OCI-LY7 (cell line): ENCODE data around the gene GID4.

ENCODE experiments used
- EZH2phosphoT487 ChIP-seq: fragments of 200-600 bp; sonication (generic); IDR thresholded peaks from 2 replicates; pipeline ENCODE4 v1.6.1; 2018; ENCODE audit warnings: low read depth, borderline replicate concordance, mild to moderate bottlenecking, mixed run types, antibody characterized with exemption, low read length, moderate library complexity, mixed read lengths
- TF ChIP-seq, protein P1 (sequence below): fragments of 200-600 bp; sonication (generic); conservative IDR thresholded peaks from 2 replicates; pipeline ENCODE4 v1.5.1; 2014; ENCODE audit warnings: mild to moderate bottlenecking, antibody characterized with exemption, low read length, moderate library complexity, mixed read lengths

DNA sequence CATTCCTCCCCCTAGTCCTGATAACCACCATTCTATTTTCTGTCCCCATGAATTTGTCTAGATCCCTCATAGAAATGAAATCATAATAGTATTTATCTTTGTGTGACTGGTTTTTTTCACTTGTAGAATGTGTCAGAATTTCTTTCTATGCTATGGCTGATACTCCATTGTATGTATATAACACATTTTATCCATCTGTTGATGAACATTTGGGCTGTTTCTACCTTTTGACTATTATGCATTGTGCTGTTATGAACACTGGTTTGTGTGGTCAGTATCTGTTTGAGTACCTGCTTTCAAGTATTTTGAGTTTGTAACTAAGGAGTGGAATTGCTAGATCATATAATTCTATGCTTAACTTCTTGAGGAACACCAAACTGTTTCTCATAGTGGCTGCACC is 32.5 kb downstream of the GID4 start:
- TF ChIP-seq, protein P1, sequence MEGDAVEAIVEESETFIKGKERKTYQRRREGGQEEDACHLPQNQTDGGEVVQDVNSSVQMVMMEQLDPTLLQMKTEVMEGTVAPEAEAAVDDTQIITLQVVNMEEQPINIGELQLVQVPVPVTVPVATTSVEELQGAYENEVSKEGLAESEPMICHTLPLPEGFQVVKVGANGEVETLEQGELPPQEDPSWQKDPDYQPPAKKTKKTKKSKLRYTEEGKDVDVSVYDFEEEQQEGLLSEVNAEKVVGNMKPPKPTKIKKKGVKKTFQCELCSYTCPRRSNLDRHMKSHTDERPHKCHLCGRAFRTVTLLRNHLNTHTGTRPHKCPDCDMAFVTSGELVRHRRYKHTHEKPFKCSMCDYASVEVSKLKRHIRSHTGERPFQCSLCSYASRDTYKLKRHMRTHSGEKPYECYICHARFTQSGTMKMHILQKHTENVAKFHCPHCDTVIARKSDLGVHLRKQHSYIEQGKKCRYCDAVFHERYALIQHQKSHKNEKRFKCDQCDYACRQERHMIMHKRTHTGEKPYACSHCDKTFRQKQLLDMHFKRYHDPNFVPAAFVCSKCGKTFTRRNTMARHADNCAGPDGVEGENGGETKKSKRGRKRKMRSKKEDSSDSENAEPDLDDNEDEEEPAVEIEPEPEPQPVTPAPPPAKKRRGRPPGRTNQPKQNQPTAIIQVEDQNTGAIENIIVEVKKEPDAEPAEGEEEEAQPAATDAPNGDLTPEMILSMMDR: no peak
- TF ChIP-seq EZH2phosphoT487: no peak
